ENCODE data around the gene MTAP. TPM values are rescaled to one million over a fixed set of nuclear protein-coding genes. Genes with fewer than 3 reads are reported as not detected.
A peak's percentile ranks its signal among the peaks of the same experiment; 100 is the strongest.

Gene MTAP
- total RNA-seq, 1 experiment from 2014 or later: 34.7 TPM

GRCh38 chr9:21754741-21755140, 47.7 kb upstream of the MTAP start:
- ChIA-PET POLR2A (ENCODE audit: unreplicated experiment) (interaction anchor here (0.5 kb wide), 1 partner anchor 166 kb away, joined by 4 read pairs; no protein-coding TSS in a partner anchor), CTCF (no interaction called here)
- H3K27me3 ChIP-seq (ENCODE audit: low read length): no peaks in the 10 kb centered on the region
- DNase-seq (peak; percentile 83), ATAC-seq (peak; percentile 92)
- intact Hi-C loops (cut with micrococcal nuclease): no loop called here
- H3K9me2 ChIP-seq (replicated peaks; ENCODE audit: low read length): no peaks in the 10 kb centered on the region
- H3K27ac ChIP-seq (ENCODE audit: low read length): peak overlapping the region; percentile 9; the same call in 1 of the 2 replicates
- H3K4me2 ChIP-seq (ENCODE audit: low read length): peak overlapping the region; percentile 36; the same call in 1 of the 2 replicates
- H3K79me2 ChIP-seq (ENCODE audit: low read length): no peaks in the 10 kb centered on the region
- no TSS peak for BruUV-seq (replicated peaks)
- H4K20me1 ChIP-seq (ENCODE audit: low read length): no peaks in the 10 kb centered on the region
- no peaks in the 10 kb centered on the region for H3K36me3 ChIP-seq (ENCODE audit: low read depth, low read length)
- H3K9ac ChIP-seq (ENCODE audit: low read length): no peak overlapping the region
- H3K9me3 ChIP-seq (ENCODE audit: low read length): no peaks in the 10 kb centered on the region
- H3K4me3 ChIP-seq (ENCODE audit: low read length): no peak overlapping the region
- H3F3A ChIP-seq (ENCODE audit: low read length, unreplicated experiment): no peaks in the 10 kb centered on the region
- TF ChIP-seq CTCF (conservative IDR thresholded peaks at IDR 0.05; ENCODE audit: low read depth, low read length) (no peak), EZH2phosphoT487 (IDR thresholded peaks at IDR 0.05; ENCODE audit: borderline replicate concordance, low read length) (no peak), EZH2 (IDR thresholded peaks at IDR 0.05; ENCODE audit: low read length, unreplicated experiment) (no peak)
- H2AFZ ChIP-seq (ENCODE audit: low read length): no peak overlapping the region
- H3K4me1 ChIP-seq (ENCODE audit: insufficient read depth, low read length): peaks cover 17% of the 10 kb centered on the region

GRCh38 chr9:21758540-21758939, 43.9 kb upstream of the MTAP start:
- H3K79me2 ChIP-seq (ENCODE audit: low read length): no peaks in the 10 kb centered on the region
- H3K9me2 ChIP-seq (replicated peaks; ENCODE audit: low read length): no peaks in the 10 kb centered on the region
- no peak overlapping the region for H3K4me2 ChIP-seq (ENCODE audit: low read length)
- H3K27me3 ChIP-seq (ENCODE audit: low read length): no peaks in the 10 kb centered on the region
- no peak for TF ChIP-seq CTCF (conservative IDR thresholded peaks at IDR 0.05; ENCODE audit: low read depth, low read length)
- no peak for TF ChIP-seq EZH2 (IDR thresholded peaks at IDR 0.05; ENCODE audit: low read length, unreplicated experiment)
- TF ChIP-seq EZH2phosphoT487 (IDR thresholded peaks at IDR 0.05; ENCODE audit: borderline replicate concordance, low read length): no peak
- ATAC-seq: no peak
- ChIA-PET POLR2A (ENCODE audit: unreplicated experiment) (no interaction called here), CTCF (no interaction called here)
- DNase-seq: no peak
- no peaks in the 10 kb centered on the region for H3K9me3 ChIP-seq (ENCODE audit: low read length)
- no peak overlapping the region for H3K4me3 ChIP-seq (ENCODE audit: low read length)
- H3F3A ChIP-seq (ENCODE audit: low read length, unreplicated experiment): no peaks in the 10 kb centered on the region
- H3K36me3 ChIP-seq (ENCODE audit: low read depth, low read length): no peaks in the 10 kb centered on the region
- H2AFZ ChIP-seq (ENCODE audit: low read length): no peak overlapping the region
- H3K9ac ChIP-seq (ENCODE audit: low read length): no peak overlapping the region
- intact Hi-C loops (cut with micrococcal nuclease): no loop called here
- BruUV-seq (replicated peaks): no TSS peak
- peaks cover 17% of the 10 kb centered on the region for H3K4me1 ChIP-seq (ENCODE audit: insufficient read depth, low read length)
- H4K20me1 ChIP-seq (ENCODE audit: low read length): no peaks in the 10 kb centered on the region
- H3K27ac ChIP-seq (ENCODE audit: low read length): no peak overlapping the region

GRCh38 chr9:21761309-21761901, 41.0 kb upstream of the MTAP start:
- Histone ChIP-seq H3K9me2 (replicated peaks; ENCODE audit: low read length) (no peaks in the 10 kb centered on the region), H3K9ac (ENCODE audit: low read length) (no peak overlapping the region), H3K27ac (ENCODE audit: low read length) (no peak overlapping the region), H4K20me1 (ENCODE audit: low read length) (no peaks in the 10 kb centered on the region), H3K4me3 (ENCODE audit: low read length) (no peak overlapping the region), H3K4me1 (ENCODE audit: insufficient read depth, low read length) (no peaks in the 10 kb centered on the region), H3K79me2 (ENCODE audit: low read length) (no peaks in the 10 kb centered on the region), H3K4me2 (ENCODE audit: low read length) (no peak overlapping the region), H3K36me3 (ENCODE audit: low read depth, low read length) (no peaks in the 10 kb centered on the region), H3F3A (ENCODE audit: low read length, unreplicated experiment) (no peaks in the 10 kb centered on the region), H3K9me3 (ENCODE audit: low read length) (no peaks in the 10 kb centered on the region), H2AFZ (ENCODE audit: low read length) (no peak overlapping the region), H3K27me3 (ENCODE audit: low read length) (no peaks in the 10 kb centered on the region)
- intact Hi-C loops (cut with micrococcal nuclease): no loop called here
- ChIA-PET POLR2A (ENCODE audit: unreplicated experiment) (no interaction called here), CTCF (no interaction called here)
- TF ChIP-seq EZH2phosphoT487 (IDR thresholded peaks at IDR 0.05; ENCODE audit: borderline replicate concordance, low read length) (no peak), EZH2 (IDR thresholded peaks at IDR 0.05; ENCODE audit: low read length, unreplicated experiment) (no peak), CTCF (conservative IDR thresholded peaks at IDR 0.05; ENCODE audit: low read depth, low read length) (no peak)
- DNase-seq (no peak), ATAC-seq (no peak)
- BruUV-seq (replicated peaks): no TSS peak

All from PC-3 (cell line).